CD4-positive, alpha-beta T cell (primary cell): ENCODE results near the gene ADGRV1. TPM values are rescaled to one million over a fixed set of nuclear protein-coding genes. Genes with fewer than 3 reads are reported as not detected.
"Not testable (repeated sequence)": the region's sequence is repeated elsewhere in the genome, so short reads cannot be mapped to it uniquely, and the experiment has no call there.

Experiments
- ATAC-seq: fragments of 200-7000 bp; cut with Tn5 transposase; one replicate; pipeline ENCODE4 v1.10.0; 2022; ENCODE audit warnings: mild to moderate bottlenecking; ENCODE audit not compliant: poor library complexity
- CTCF ChIA-PET: fragments of 350-600 bp; sonication (Branson Sonifier 250); formaldehyde crosslinking; loops from one replicate; lab custom pipeline; 2021; ENCODE audit warnings: antibody characterized with exemption, inconsistent platforms; lab: Charles Lee
- POLR2A ChIA-PET: fragments of 350-600 bp; sonication (Branson Sonifier 250); formaldehyde crosslinking; loops from one replicate; lab custom pipeline; 2021; ENCODE audit warnings: antibody characterized with exemption, inconsistent platforms; lab: Charles Lee
- DNase-seq, 14 experiments: peaks; one replicate each; pipeline ENCODE4 v3.0.0-alpha.2; 2013 to 2020; ENCODE audit warnings: mixed read lengths in 2 of 14
- H3K27ac ChIP-seq, 2 donors: one replicate each; pipeline versions ENCODE4 v1.5.1 to v1.7.0; 2013; ENCODE audit warnings: low read length in 2 of 2, low read depth in 1 of 2, mild to moderate bottlenecking in 1 of 2
- H3K27me3 ChIP-seq, 2 experiments: 1 replicate in 1 of 2; 2 replicates in 1 of 2; pipeline versions ENCODE4 v1.6.1 to v1.7.0; 2013; ENCODE audit warnings: low read length in 2 of 2, control low read depth in 1 of 2, mild to moderate bottlenecking in 1 of 2, moderate library complexity in 1 of 2; ENCODE audit not compliant: insufficient read depth in 2 of 2, control insufficient read depth in 1 of 2
- H3K36me3 ChIP-seq: one replicate; pipeline ENCODE4 v1.6.1; 2013; ENCODE audit warnings: low read length, control low read depth; ENCODE audit not compliant: insufficient read depth
- H3K4me1 ChIP-seq: one replicate; pipeline ENCODE4 v1.6.1; 2013; ENCODE audit warnings: low read length, control low read depth; ENCODE audit not compliant: insufficient read depth
- H3K4me3 ChIP-seq: one replicate; pipeline ENCODE4 v1.5.1; 2013; ENCODE audit warnings: mild to moderate bottlenecking, low read length, moderate library complexity
- H3K9me3 ChIP-seq, 2 experiments: 1 replicate in 1 of 2; 2 replicates in 1 of 2; pipeline versions ENCODE4 v1.6.1 to v1.7.0; 2013; ENCODE audit warnings: low read length in 2 of 2, mild to moderate bottlenecking in 2 of 2, control low read depth in 1 of 2, moderate library complexity in 1 of 2; ENCODE audit not compliant: control insufficient read depth in 1 of 2, insufficient read depth in 1 of 2
- H3K27ac Mint-ChIP-seq: one replicate; pipeline ENCODE4 v1.8.0; 2020; ENCODE audit warnings: mixed read lengths
- H3K27me3 Mint-ChIP-seq: one replicate; pipeline ENCODE4 v1.8.0; 2021; ENCODE audit warnings: mixed read lengths
- H3K36me3 Mint-ChIP-seq: one replicate; pipeline ENCODE4 v1.8.0; 2021; ENCODE audit warnings: low read depth, mixed read lengths
- H3K4me1 Mint-ChIP-seq: one replicate; pipeline ENCODE4 v1.8.0; 2021; ENCODE audit warnings: low read depth, mixed read lengths
- H3K4me3 Mint-ChIP-seq: one replicate; pipeline ENCODE4 v1.8.0; 2020; ENCODE audit warnings: mild to moderate bottlenecking, mixed read lengths
- H3K9me3 Mint-ChIP-seq: one replicate; pipeline ENCODE4 v1.8.0; 2020; ENCODE audit warnings: mixed read lengths
- CTCF ChIP-seq: fragments of 200-600 bp; IDR thresholded peaks from one replicate; pipeline ENCODE4 v1.8.0; 2022; ENCODE audit warnings: antibody characterized with exemption, mild to moderate bottlenecking
- intact Hi-C, 2 experiments: fragments of 100-400 bp; cut with DNase I in 1 of 2; cut with micrococcal nuclease in 1 of 2; formaldehyde crosslinking; loops; one replicate each; pipeline versions ENCODE4 v1.15.1 to v1.9.0; 2023 to 2025; cut with DNase I, micrococcal nuclease
- total RNA-seq, 174 experiments: library from RNA in 2 of 174; stranded (reverse) in 2 of 174; gene quantifications; one replicate each; pipeline ENCODE4 v1.2.3 and lab custom pipeline; 2021 to 2026

ADGRV1 gene
- total RNA-seq, 2 experiments from 2014 or later: 0.81 to 1.2 TPM

- intact Hi-C loops: no loop called here
- no peak for TF ChIP-seq CTCF
- Mint-ChIP-seq H3K27ac (no peak overlapping the region), H3K27me3 (peaks cover 12% of the 10 kb centered on the region), H3K36me3 (no peaks in the 10 kb centered on the region), H3K4me3 (no peak overlapping the region), H3K4me1 (no peaks in the 10 kb centered on the region), H3K9me3 (no peaks in the 10 kb centered on the region)
- no peaks in the 10 kb centered on the region for H3K36me3 ChIP-seq
- H3K27ac ChIP-seq: no peak overlapping the region
- H3K4me1 ChIP-seq: no peaks in the 10 kb centered on the region
- POLR2A ChIA-PET: no interaction called here
- no peak for ATAC-seq
- H3K4me3 ChIP-seq: no peak overlapping the region
- CTCF ChIA-PET: no interaction called here
- H3K27me3 ChIP-seq: no peaks in the 10 kb centered on the region
- H3K9me3 ChIP-seq: no peaks in the 10 kb centered on the region
- no peak for DNase-seq
Measured at GRCh38 chr5:90613918-90614504, 55.4 kb downstream of the ADGRV1 start.

DNA sequence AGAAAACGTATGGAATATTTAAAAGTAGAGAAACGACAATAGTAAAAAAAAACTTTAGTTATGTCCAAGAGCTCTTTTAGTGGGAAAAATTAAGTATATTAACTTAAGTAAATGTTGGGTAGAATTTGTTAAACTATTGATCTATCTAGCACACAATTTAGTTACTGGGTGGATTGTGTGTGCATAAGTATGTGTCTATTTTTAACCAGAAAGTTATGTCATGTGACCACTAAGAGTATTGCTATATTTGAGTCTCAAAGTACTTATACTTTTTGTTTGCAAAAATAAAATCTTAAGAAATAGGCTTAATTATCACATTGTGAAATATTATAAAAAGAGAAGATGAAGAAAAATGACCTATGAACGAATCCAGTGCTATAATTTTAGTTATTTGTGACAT lies 56.8 kb downstream of the ADGRV1 start:
- ATAC-seq (no peak), DNase-seq (no peak)
- H3K4me3 Mint-ChIP-seq: no peak overlapping the region
- intact Hi-C loops: no loop called here
- Histone ChIP-seq H3K27me3 (no peaks in the 10 kb centered on the region), H3K27ac (no peak overlapping the region), H3K36me3 (no peaks in the 10 kb centered on the region), H3K9me3 (no peaks in the 10 kb centered on the region), H3K4me3 (no peak overlapping the region), H3K4me1 (no peaks in the 10 kb centered on the region)
- no peak for TF ChIP-seq CTCF
- ChIA-PET CTCF (no interaction called here), POLR2A (no interaction called here)
- no peaks in the 10 kb centered on the region for H3K4me1 Mint-ChIP-seq
- peaks cover 2% of the 10 kb centered on the region for H3K9me3 Mint-ChIP-seq
- no peaks in the 10 kb centered on the region for H3K36me3 Mint-ChIP-seq
- H3K27me3 Mint-ChIP-seq: peaks cover 9% of the 10 kb centered on the region
- no peak overlapping the region for H3K27ac Mint-ChIP-seq

DNA sequence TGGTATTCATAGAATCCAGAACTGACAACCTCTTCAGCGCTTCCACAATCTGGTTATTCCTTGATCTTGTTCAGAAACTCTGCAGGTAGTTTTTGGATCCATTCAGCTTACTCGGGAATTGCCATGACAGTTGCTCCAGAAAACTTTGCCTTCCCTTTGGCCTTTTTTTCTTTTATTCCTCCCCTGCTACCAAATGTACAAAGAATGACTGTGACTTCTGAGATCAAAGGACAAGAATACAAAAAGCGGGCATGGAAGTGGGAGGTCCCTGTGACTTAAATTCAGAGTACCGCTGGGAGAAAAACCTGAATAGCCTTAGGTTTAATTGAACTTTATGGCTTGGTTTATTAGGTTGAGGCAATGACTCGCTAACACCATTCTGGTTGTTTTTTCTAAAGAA lies 59.5 kb downstream of the ADGRV1 start:
- Mint-ChIP-seq H3K4me3 (no peak overlapping the region), H3K9me3 (peaks cover 2% of the 10 kb centered on the region), H3K36me3 (no peaks in the 10 kb centered on the region), H3K27ac (no peak overlapping the region), H3K27me3 (peaks cover 4% of the 10 kb centered on the region), H3K4me1 (no peaks in the 10 kb centered on the region)
- Histone ChIP-seq H3K4me1 (no peaks in the 10 kb centered on the region), H3K9me3 (no peaks in the 10 kb centered on the region), H3K27me3 (no peaks in the 10 kb centered on the region), H3K4me3 (no peak overlapping the region), H3K36me3 (no peaks in the 10 kb centered on the region), H3K27ac (no peak overlapping the region)
- ChIA-PET POLR2A (no interaction called here), CTCF (no interaction called here)
- no peak for ATAC-seq
- TF ChIP-seq CTCF: no peak
- no peak for DNase-seq
- intact Hi-C loops: no loop called here

DNA sequence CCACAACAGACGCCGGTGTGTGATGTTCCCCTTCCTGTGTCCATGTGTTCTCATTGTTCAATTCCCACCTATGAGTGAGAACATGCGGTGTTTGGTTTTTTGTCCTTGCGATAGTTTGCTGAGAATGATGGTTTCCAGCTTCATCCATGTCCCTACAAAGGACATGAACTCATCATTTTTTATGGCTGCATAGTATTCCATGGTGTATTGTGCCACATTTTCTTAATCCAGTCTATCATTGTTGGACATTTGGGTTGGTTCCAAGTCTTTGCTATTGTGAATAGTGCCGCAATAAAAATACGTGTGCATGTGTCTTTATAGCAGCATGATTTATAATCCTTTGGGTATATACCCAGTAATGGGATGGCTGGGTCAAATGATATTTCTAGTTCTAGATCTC lies 61.2 kb downstream of the ADGRV1 start:
- ATAC-seq, H3K4me1 Mint-ChIP-seq, H3K36me3 ChIP-seq, CTCF ChIA-PET, H3K4me3 Mint-ChIP-seq, H3K9me3 ChIP-seq, H3K27ac Mint-ChIP-seq, POLR2A ChIA-PET, intact Hi-C loops, H3K36me3 Mint-ChIP-seq, H3K9me3 Mint-ChIP-seq, H3K27ac ChIP-seq, H3K27me3 Mint-ChIP-seq, H3K4me1 ChIP-seq, H3K27me3 ChIP-seq, DNase-seq, H3K4me3 ChIP-seq: not testable (repeated sequence)
